Kidney (tissue), 14 donors: ENCODE measurements around the gene VAV2. TPM values are rescaled to one million over a fixed set of nuclear protein-coding genes. Genes with fewer than 3 reads are reported as not detected.
"Not testable (repeated sequence)": the region's sequence is repeated elsewhere in the genome, so short reads cannot be mapped to it uniquely, and the experiment has no call there.

Source experiments
- DNase-seq, 5 donors: peaks; one replicate each; pipeline ENCODE4 v3.0.0-alpha.2; 2013 to 2020
- FAIRE-seq: peaks from 2 replicates; lab custom pipeline; 2012; peaks lifted over from hg19 to GRCh38; lab: Jason Lieb, UNC
- H3K27ac ChIP-seq, 2 donors: one replicate each; pipeline ENCODE4 v1.7.0; 2013; ENCODE audit warnings: low read depth in 2 of 2, low read length in 2 of 2, inconsistent platforms in 1 of 2
- H3K27me3 ChIP-seq: one replicate; pipeline ENCODE4 v1.7.1; 2013; ENCODE audit warnings: low read length, inconsistent platforms; ENCODE audit not compliant: control insufficient read depth, insufficient read depth
- H3K36me3 ChIP-seq, 3 donors: one replicate each; pipeline versions ENCODE4 v1.7.0 to v1.7.1; 2013; ENCODE audit warnings: low read length in 3 of 3, control low read depth in 1 of 3, inconsistent platforms in 1 of 3; ENCODE audit not compliant: insufficient read depth in 3 of 3, control insufficient read depth in 2 of 3
- H3K4me1 ChIP-seq, 3 donors: one replicate each; pipeline versions ENCODE4 v1.7.0 to v1.7.1; 2013; ENCODE audit warnings: low read length in 3 of 3, inconsistent platforms in 1 of 3, low read depth in 1 of 3; ENCODE audit not compliant: control insufficient read depth in 2 of 3, insufficient read depth in 2 of 3
- H3K4me3 ChIP-seq, 3 donors: one replicate each; pipeline versions ENCODE4 v1.7.0 to v1.8.1; 2013; ENCODE audit warnings: low read length in 3 of 3, control low read depth in 1 of 3, inconsistent platforms in 1 of 3
- H3K9ac ChIP-seq, 3 donors: one replicate each; pipeline versions ENCODE4 v1.7.0 to v1.7.1; 2013; ENCODE audit warnings: low read length in 3 of 3, control low read depth in 1 of 3, inconsistent platforms in 1 of 3
- H3K9me3 ChIP-seq, 3 donors: one replicate each; pipeline versions ENCODE4 v1.7.0 to v1.7.1; 2013; ENCODE audit warnings: low read length in 3 of 3, control low read depth in 1 of 3, inconsistent platforms in 1 of 3; ENCODE audit not compliant: control insufficient read depth in 2 of 3, insufficient read depth in 1 of 3
- CTCF ChIP-seq: IDR thresholded peaks from 3 replicates; pipeline ENCODE4 v1.5.1; 2012; ENCODE audit warnings: mild to moderate bottlenecking, moderate library complexity, borderline replicate concordance; ENCODE audit not compliant: insufficient read depth; ENCODE audit errors: extremely low read depth
- intact Hi-C: fragments of 100-400 bp; cut with DNase I; formaldehyde crosslinking; loops from one replicate; pipeline ENCODE4 v1.11.1; 2022
- polyA plus RNA-seq: library from polyadenylated mRNA; stranded (reverse); fragments of 350-450 nt; fragmentation: Illumina TruSeq; extraction: RNeasy Lipid Tissue Mini Kit (QIAGEN cat#74804); gene quantifications from one replicate; pipeline ENCODE4 v1.2.3, GENCODE V29; 2014; ENCODE audit warnings: low read depth, low replicate concordance; ENCODE audit not compliant: insufficient read depth
- total RNA-seq: library from RNA; stranded (reverse); fragmentation: NEBNext Ultra II Directional; extraction: Animal tissue kit (Norgen Biotek cat#: 25700); gene quantifications from one replicate; pipeline ENCODE4 v1.2.1, GENCODE V29; 2021
- donor health status: control.
- donor health status: control.
- donor health status: control.
- donor health status: control.
- donor health status: control.
- donor health status: DM: yes; HTN: yes; CAD: no.
- donor health status: Normal renal cell carcinoma (clear cell type).

The VAV2 gene
- total and polyA plus RNA-seq, 2 donors from 2014 or later, result 22.3 to 47.1 TPM

GRCh38 chr9:133767008-133767407, 225.1 kb downstream of the VAV2 start:
- TF ChIP-seq CTCF, result no peak
- intact Hi-C loops, result no loop called here
- FAIRE-seq, result no peak

GRCh38 chr9:133766234-133766633, 225.9 kb downstream of the VAV2 start:
- H3K4me3 ChIP-seq, H3K27me3 ChIP-seq, H3K9ac ChIP-seq, H3K27ac ChIP-seq, intact Hi-C loops, DNase-seq, H3K4me1 ChIP-seq, FAIRE-seq: not testable (repeated sequence)
- Histone ChIP-seq H3K36me3 (peaks cover 6 to 24% (median 18%) of the 10 kb centered on the region in 3 donors), H3K9me3 (peaks cover 0 to 12% (median 2%) of the 10 kb centered on the region in 3 donors)

More at GRCh38 chr9:133767008-133767407, 225.1 kb downstream of the VAV2 start:
- peaks cover 6 to 24% (median 14%) of the 10 kb centered on the region in 3 donors for H3K36me3 ChIP-seq
- H3K9ac ChIP-seq, result no peak overlapping the region
- peaks cover 0 to 2% (median 0%) of the 10 kb centered on the region in 3 donors for H3K4me1 ChIP-seq
- peaks cover 0 to 12% (median 2%) of the 10 kb centered on the region in 3 donors for H3K9me3 ChIP-seq
- no peak overlapping the region for H3K4me3 ChIP-seq
- H3K27me3 ChIP-seq, result no peaks in the 10 kb centered on the region
- no peak for DNase-seq
- H3K27ac ChIP-seq, result no peak overlapping the region

- H3K4me1 ChIP-seq, result peaks cover 0 to 4% (median 2%) of the 10 kb centered on the region in 3 donors
- H3K4me3 ChIP-seq, result no peak overlapping the region
- peaks cover 6 to 24% (median 14%) of the 10 kb centered on the region in 3 donors for H3K36me3 ChIP-seq
- DNase-seq (peak in 3 of 5 donors; percentile 8 to 35 (median 19)), FAIRE-seq (no peak)
- no peak overlapping the region for H3K27ac ChIP-seq
- no peak for TF ChIP-seq CTCF
- no peaks in the 10 kb centered on the region for H3K27me3 ChIP-seq
- H3K9ac ChIP-seq, result no peak overlapping the region
- peaks cover 0 to 12% (median 2%) of the 10 kb centered on the region in 3 donors for H3K9me3 ChIP-seq
- intact Hi-C loops, result no loop called here
Measured at GRCh38 chr9:133763272-133764183, 228.6 kb downstream of the VAV2 start.
